ENCODE results near the gene COX6B1.

COX6B1 gene

GRCh38 chr19:35669566-35669965 lies 21.4 kb downstream of the COX6B1 start:
- no peak for TF ChIP-seq CTCF (IDR thresholded peaks at IDR 0.05; ENCODE audit: control extremely low read depth, extremely low read depth, low read depth, missing control alignments)
- POLR2A ChIA-PET = no interaction called here
- CTCF ChIA-PET = interaction anchor here (1.4 kb wide), 1 partner anchor 280 kb away, joined by 3 read pairs; no protein-coding TSS in a partner anchor
- DNase-seq (ENCODE audit: extremely low spot score) = no peak

- CTCF ChIA-PET = no interaction called here
- no peak for TF ChIP-seq CTCF (IDR thresholded peaks at IDR 0.05; ENCODE audit: control extremely low read depth, extremely low read depth, low read depth, missing control alignments)
- POLR2A ChIA-PET = no interaction called here
- DNase-seq (ENCODE audit: extremely low spot score) = no peak
Measured at GRCh38 chr19:35669974-35670373, 21.9 kb downstream of the COX6B1 start.

- ChIA-PET POLR2A (no interaction called here), CTCF (no interaction called here)
- no peak for TF ChIP-seq CTCF (IDR thresholded peaks at IDR 0.05; ENCODE audit: control extremely low read depth, extremely low read depth, low read depth, missing control alignments)
- DNase-seq (ENCODE audit: extremely low spot score) = no peak
Measured at GRCh38 chr19:35670686-35671085, 22.6 kb downstream of the COX6B1 start.

- CTCF ChIA-PET = interaction anchor here (0.8 kb wide), 1 partner anchor 21 kb away, joined by 3 read pairs; no protein-coding TSS in a partner anchor
- POLR2A ChIA-PET = no interaction called here
- no peak for TF ChIP-seq CTCF (IDR thresholded peaks at IDR 0.05; ENCODE audit: control extremely low read depth, extremely low read depth, low read depth, missing control alignments)
- no peak for DNase-seq (ENCODE audit: extremely low spot score)
Measured at GRCh38 chr19:35671818-35672217, 23.7 kb downstream of the COX6B1 start.

- peak; percentile 77 for DNase-seq (ENCODE audit: extremely low spot score)
Measured at GRCh38 chr19:35673121-35673804, 25.1 kb downstream of the COX6B1 start.

GRCh38 chr19:35675589-35676140 lies 27.5 kb downstream of the COX6B1 start:
- TF ChIP-seq CTCF (IDR thresholded peaks at IDR 0.05; ENCODE audit: control extremely low read depth, extremely low read depth, low read depth, missing control alignments) = no peak
- ChIA-PET POLR2A (no interaction called here), CTCF (interaction anchor here (0.9 to 2.5 kb wide), 3 partner anchors 19 to 39 kb away, joined by 4 to 8 read pairs (median 5); no protein-coding TSS in a partner anchor)
- DNase-seq (ENCODE audit: extremely low spot score) = no peak

More at GRCh38 chr19:35673121-35673804, 25.1 kb downstream of the COX6B1 start:
- POLR2A ChIA-PET = interaction anchor here (0.5 to 1.1 kb wide), 4 partner anchors 11 to 204 kb away, joined by 3 to 5 read pairs (median 4); partner anchors contain the start of gene COX6B1
- CTCF ChIA-PET = interaction anchor here (0.8 to 2.5 kb wide), 9 partner anchors 9 to 42 kb away, joined by 3 to 8 read pairs (median 4); partner anchors contain the start of gene COX6B1
- TF ChIP-seq CTCF (IDR thresholded peaks at IDR 0.05; ENCODE audit: control extremely low read depth, extremely low read depth, low read depth, missing control alignments) = no peak
